NCI-H2227 (cell line): ENCODE measurements around the gene ZRANB2.
A peak's percentile ranks its signal among the peaks of the same experiment; 100 is the strongest.

ENCODE experiments used
- DNase-seq: peaks from one replicate; lab custom pipeline; 2025; ENCODE audit not compliant: unreplicated experiment; lab: John Stamatoyannopoulos, UW

The ZRANB2 gene, protein sequence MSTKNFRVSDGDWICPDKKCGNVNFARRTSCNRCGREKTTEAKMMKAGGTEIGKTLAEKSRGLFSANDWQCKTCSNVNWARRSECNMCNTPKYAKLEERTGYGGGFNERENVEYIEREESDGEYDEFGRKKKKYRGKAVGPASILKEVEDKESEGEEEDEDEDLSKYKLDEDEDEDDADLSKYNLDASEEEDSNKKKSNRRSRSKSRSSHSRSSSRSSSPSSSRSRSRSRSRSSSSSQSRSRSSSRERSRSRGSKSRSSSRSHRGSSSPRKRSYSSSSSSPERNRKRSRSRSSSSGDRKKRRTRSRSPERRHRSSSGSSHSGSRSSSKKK

DNA sequence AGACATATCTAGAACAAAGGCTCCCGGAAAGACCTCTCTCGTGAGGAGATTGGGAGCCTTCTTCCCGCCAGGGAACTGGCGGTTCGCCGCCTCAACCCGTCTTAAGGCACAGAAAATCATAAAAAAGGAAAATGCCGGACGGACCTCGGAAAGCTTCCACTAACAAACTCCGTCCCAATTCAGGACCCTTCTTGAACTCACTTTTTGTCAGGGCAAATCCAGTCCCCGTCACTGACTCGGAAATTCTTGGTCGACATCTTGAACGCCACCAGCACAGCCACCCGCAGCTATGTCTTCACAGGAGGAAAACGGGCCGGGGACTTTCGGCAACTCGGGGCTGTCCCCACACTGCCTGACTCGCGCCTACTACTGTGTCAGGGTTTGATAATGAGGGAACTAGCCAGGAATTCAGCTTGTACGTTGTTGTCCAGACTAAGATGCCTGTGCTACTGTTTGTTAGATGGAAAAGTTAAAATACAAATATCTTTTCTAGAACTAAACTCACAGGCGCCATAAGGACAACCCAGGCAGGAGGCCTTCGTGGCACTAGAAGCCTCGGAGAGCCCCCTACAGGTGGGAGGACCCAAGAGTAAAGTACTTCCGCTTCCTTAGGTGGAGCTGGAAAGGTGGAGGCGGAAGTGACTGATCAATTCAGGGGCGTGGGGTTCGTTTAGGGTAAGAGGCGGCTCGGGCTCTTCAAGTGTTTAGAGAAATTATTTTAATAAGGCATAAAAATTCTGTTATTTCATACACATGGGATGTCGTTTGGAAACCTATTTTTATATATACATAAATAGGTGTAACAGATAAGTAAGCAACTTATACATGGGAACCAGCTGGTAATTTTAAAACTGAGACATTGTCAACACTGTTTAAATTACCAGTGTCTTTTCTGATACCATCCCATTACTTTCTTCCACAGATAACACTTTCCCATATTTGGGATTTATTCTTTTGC is at the start of gene ZRANB2:
Gene ZRANB2, minus strand, starts transcription at position 297 of the 958 bp plus-strand sequence. Its CDS starts 40 bp downstream, at position 257.
- peak; percentile 97 for DNase-seq

DNA sequence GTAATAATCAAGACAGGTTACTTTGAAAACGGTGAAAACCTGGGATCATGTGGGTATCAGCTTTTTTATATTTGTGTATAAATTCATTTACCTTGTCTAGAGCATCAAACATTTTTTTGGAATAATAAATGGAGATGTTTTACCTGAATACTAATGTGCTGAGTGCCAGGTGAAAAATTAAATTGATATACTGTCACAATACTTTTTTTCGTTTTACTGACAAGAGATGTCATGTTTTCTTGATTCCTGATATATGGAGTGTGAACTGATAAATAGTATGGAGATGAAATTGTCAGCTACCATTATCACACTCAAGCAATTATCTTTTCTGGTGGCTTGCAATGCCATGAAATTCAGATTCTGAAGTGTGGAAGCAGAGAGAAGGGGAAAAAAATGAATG is 47.2 kb upstream of the ZRANB2 start:
- no peak for DNase-seq

DNA sequence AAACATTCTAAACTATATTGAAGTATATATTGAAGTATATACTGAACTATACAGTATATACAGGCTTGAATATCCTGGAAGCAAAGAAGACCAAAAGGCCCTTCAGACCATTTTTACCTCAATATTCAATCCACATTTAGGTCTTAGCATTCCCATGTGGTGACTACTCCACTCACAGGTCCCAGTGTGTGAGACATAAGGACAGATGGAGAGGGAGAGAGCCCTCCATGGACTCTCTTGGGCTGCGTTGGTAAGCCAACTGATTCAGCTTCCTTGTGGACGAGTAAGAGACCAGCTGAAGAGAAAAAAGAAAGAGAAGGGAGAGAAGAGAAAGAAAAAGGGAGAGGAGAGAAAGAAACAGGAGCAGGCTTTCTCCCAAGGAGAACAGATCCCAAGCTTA is 37.3 kb upstream of the ZRANB2 start:
- no peak for DNase-seq

DNA sequence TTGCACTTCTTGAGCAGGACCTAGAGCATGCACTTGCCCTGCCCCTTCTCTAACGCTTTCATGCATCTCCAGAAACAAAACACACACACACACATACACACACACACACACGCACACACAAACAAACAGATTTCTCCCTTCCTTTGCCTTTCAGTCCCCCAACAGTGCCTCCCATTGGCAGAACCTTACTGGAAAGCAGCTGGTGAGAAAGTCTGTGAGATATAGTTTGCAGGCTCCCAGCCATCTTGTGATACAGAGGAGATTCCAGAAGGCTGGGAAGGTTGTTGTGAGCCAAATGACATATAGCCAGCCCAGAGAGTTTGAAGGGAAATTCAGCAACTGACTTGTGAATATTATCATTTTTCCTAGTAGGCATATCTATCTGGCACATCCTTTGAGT is 35.9 kb upstream of the ZRANB2 start:
- DNase-seq, result no peak

DNA sequence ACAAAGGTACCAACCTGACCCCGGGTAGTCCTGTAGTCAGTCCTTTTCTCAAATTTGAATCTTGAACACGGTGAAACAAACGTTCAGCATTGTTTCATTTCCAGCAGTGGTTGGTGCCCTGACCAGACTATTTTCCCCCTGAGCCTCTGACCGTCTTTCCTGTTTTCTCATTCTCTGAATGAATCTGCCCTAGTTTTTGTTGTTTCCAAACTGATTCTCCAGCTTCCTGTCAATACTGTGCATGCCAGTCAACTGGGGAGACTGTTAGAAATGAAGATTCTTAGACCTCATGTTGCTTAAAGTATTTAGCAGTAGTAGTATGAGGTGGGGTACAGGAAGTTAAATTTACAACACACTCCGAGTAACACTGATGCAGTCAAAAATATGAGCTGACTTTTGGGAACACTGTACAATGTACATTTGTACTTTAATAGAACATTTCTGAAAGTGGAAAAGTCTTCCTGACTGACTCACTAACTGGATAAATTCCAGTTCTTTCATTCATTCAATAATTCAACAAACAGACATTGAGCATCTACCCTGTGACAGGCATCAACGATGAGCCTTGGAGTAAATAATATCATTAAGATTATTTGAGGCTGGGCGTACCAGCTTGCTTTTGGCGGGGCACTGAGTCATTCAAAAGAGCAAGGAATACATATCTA is 26.0 kb upstream of the ZRANB2 start:
- no peak for DNase-seq

DNA sequence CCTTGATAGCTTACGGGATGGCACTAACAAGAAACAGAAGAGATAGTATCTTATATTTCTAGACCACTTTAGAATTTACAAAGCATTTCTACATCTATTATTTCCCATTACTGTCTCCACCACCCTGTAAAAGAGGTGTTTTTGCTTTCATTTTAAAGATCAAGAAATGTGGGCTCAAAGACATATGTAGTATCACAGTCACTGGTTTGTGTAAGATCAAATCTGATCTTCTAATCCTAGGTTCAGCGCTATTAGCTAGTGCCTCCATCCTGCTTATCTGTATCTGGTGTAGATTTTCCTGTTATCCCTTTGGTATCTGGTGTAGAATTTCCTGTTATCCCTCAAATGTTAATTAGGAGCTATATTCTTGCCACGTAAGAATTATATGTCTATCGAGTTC is 23.6 kb upstream of the ZRANB2 start:
- no peak for DNase-seq

DNA sequence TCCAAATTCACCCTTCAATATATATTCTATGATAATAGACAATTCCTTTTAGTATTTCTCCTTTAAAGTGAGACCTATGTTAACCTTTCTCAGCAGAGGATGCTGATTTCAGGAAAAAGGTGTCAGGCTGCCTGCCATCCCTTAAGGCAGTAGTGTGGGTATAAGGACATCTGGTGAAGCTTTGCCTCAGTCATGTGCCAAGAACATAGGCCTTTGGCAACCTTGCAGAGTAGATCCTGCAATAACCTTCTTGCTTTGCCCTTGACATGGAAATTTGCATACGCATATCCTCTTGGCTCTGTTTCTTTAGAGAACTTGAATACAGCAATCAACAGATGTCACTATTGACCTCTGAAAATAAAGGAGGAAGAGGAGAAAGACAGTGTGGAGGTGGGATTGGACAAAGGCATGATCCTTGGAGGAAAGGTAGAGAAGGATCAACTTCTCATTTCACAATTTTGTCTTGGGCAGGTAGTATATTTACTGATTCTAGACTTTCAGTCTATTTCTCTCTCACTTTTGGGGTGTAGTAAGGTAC is 21.1 kb upstream of the ZRANB2 start:
- no peak for DNase-seq

DNA sequence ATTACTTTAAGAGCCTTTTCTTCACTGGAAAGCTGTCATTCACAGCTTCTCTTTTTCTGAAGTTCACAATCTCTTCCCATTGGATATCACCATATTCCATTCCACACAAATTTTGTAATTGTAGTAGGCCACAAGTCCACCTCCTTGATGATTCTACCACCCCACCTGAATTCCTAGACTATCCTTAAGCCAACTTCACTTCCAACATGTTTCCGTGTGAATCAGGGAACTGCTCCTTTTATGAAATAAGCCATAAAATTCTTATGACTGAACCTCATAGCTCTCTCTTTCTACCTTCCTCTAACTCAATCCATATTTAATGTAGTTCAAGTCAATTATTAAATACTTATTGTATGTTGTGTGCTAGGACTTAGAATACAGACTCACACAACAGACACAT is 16.6 kb upstream of the ZRANB2 start:
- no peak for DNase-seq

DNA sequence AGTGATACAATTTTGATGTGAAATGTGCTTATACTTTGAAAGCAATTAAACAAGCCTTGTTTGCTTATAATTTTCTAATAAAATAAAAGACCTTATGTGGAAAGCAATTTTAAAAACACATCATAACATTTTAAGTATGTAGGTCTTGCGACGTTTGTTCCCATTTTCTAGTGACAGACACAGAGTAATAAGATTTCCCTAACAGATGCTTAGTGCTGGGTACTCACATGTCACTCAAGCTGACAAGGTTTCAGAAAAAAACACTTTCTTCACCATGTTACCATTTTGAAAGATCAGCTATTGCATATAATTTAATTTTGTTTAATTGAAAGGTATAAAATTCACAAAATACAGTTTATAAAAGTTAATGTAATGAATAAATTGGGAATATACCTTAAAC is 14.1 kb upstream of the ZRANB2 start:
- DNase-seq, result no peak

DNA sequence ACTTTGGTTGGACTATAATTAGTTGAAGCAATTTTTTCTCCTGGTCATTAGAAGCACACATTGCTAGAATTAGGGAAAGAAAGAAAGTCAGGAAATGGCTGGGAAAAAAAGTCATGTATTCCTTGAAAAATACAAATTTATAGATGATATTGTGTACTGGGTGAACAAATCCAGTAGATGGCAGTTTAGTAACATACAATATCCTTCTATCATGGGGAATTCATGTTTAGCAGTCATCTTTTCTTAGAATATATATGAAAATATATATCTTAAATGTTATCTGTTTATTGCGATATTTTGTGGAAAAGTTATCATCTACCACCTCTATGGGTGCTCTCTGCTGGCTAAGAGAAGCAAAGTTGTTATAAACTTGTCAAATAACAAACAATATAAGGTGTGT is 13.1 kb upstream of the ZRANB2 start:
- peak; percentile 3 for DNase-seq

DNA sequence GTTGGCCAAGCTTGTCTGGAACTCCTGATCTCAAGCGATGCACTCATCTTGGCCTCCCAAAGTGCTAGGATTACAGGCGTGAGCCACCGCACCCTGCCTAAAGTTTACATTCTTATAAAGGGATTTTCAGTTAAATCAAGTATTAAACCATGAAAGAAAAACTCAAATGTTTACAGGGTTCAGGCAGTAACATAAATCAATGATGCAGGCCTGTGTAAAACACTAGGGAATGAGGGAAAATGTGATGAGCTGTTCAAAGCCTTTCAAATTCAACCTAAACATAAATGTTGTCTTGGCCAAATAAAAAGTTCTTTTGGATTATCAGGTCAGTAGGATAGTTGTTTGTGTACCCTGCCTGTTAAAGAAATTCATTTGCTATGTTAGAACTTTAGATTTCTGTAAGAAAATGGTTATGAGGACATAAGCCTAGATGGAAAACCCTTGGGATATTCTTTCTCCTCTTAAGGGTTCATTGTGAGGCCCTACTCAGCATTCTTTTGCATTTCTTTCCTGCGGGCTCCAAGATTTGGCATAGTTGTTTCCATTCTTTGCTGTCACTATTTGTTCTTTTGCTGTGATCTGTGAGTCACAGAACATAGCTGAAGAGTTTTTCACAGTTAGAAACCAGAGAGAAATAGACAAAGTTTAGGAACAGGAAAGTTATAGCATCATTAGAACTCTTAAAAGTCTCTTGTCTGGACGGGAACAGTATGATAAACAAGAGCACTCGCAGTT is 8.9 kb upstream of the ZRANB2 start:
- DNase-seq, result no peak

DNA sequence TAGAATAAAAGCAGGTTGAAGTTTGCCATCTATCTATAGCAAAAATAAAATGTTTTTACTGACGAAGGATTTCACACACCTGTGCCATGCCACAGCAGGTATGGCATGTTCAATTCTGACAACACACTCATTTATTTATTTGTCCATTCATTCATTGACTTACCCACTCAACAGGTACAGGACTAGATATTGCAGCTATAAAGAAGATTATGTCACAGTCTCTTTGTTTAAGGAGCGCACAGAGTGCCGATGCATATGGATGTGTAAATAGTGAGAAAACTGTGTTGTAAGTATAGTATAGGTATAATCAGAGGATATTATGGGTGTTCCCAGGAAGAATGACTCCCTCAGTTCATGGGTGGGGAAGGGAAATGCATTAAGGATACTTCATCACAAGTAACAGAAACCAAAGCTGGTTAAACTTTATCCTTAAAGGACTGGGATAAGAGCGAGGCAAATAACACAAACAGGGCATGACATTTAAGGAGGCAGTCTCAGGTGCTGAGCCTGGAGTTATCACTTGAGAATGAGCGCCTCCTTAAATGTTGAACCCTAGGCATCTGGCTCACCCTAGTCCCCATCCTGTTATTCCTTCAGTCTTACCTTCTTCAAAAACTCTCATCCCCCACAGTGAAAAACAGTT is 7.9 kb upstream of the ZRANB2 start:
- DNase-seq, result no peak

DNA sequence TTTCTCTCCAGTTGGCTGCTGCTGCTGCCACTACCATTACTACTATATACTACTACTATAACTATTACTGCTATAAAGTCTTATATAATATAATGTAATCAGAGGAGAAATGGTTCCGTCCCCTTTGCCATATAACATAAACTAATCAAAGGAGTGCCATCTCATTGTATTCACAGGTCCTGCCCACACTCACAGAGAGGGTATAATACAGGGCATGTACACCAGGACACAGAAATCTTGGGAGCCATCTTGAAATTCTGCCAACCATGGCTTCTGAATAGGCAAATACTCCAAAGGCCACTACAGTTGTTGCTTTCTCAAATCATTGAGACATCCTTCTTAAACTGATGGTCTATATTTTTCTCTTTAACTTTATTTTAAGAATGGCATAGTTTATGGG is 6.9 kb upstream of the ZRANB2 start:
- no peak for DNase-seq

DNA sequence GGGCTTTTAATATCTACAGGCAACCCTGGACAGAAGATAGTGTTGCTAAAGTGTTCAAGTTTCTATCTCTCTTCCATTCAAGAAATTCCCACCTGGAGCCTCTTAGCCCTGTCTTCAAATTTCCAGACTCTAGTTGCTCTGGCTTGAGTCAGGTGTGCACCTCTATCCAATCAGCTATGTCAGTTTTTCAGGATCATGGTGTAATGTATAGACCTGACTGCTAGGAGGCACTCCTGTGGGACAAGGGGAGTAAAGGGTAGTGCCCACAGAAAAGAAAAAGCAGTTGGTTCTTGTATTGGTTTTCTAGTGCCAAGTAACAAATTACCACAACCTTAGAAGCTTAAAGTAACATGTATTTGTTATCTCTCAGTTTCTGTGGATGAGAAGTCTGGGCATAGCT is 6.2 kb upstream of the ZRANB2 start:
- no peak for DNase-seq

DNA sequence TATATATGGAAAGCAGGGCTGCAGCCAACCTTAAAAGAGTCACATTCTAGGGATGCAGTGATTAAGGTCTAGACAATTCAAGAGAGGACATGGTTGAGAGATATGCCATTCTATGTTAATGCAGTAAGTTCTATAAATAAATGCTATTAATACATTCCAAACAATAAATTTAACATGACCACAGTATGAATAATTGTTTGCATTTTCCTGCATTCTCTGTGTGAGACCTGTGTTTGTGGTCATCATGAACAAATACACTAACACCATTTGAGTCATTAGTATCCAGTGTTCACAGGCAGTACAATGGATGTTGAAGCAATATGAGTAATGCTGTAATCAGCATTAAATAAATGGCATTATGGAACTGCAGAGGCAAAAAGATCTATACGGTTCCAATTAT is 5.5 kb upstream of the ZRANB2 start:
- no peak for DNase-seq

DNA sequence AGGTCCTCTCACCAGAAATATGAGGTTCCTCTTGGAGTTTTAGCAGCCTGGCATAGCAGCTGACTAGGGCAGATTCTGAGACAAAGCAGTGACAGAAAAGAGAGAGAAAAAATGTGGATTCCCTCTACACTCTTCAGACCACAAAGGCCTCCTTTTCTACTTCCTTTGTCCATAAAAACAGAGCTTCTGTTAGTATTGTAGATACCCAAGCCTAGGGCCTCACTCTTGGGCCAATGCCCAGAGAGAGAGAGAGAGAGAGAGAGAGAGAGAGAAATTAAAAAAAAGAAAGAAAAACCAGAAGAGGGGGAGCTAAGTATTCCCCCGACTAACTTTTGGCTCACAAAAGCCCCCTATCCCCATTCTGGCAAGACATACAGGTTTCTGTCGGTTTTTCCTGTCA is 2.4 kb upstream of the ZRANB2 start:
- no peak for DNase-seq

DNA sequence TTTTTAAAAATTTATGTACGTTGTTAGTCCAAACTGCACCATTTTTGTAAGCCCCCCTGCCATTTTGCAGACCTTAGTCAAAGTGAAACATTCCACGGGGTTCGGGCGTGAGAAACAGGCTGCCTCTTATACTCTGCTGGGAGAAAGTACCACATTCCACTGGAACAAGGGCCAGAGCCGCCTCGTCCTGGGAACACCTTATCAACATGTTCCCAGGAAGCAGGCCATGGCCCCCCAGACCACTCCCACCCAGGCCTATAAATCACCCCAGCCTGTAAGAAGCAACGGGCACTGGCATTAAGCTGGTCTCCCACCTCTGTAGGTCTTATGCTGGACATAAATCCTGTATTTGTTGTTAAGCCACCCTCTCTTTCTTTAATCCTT is 854 bp upstream of the ZRANB2 start:
- DNase-seq, result peak; percentile 41

DNA sequence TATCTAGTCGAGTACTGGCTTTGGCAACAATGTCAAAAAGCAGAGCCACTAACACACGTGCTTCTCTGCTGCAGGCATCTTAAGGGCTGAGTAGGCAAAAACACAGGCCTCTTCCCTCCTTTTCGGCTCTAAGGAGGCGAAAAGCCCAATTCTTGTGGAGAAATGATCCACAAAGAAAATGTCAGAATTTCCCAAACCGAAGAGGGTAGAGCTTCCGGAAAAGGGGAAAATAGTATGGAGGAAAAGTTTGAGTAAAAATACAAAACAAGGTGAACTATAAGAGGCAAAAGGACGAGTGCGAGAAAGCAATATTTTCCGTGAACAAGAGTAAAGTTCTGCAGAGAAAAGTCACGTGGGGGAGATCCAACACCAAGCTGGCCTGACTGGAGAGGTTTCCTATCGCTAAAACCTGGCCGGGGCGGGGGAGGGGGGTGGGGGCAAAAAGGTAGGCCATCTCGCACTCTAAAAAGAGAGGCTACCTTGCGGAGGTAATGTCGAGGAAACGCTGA is 551 bp downstream of the ZRANB2 start:
- DNase-seq, result peak; percentile 10

DNA sequence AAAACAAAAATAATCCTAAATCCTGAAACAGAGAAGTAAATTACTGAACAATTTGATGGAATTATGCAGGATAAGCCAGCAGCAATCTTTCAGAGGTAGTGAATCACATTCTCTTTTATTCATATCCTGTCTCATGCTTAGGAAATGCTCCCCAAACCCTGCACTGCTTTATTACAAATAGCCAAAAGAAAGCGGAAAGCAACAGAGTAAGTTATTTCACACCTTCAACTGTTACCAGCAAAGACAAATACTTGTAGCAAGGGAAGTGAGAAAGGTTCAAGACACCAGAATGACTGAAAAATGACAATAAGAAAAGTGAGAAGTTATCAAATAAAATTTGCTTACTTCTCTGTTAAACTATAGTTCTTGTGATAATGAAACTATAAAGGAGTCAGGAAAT is 6.2 kb downstream of the ZRANB2 start:
- no peak for DNase-seq

DNA sequence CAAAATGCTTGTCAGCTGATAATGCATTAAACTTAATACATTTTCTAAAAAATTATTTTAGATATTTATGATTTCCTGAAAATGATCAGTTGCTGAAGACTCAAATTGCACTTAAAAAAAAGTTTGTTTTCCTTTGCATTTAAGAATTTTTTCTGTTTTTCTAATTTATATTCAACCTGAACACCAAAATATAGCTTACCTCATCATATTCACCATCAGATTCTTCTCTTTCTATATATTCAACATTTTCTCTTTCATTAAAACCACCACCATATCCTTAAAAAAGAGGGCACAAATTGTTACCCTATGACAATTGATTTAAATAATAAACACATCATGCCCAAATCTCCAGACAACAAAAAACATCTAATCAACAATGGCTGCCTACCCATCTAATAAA is 8.6 kb downstream of the ZRANB2 start:
- DNase-seq, result no peak
